Activated naive CD4-positive, alpha-beta T cell (primary cell): ENCODE data around the gene MCTP1.

Experiments used
- DNase-seq, 4 experiments: peaks; one replicate each; lab custom pipeline; 2025; lab: John Stamatoyannopoulos, UW

The MCTP1 gene

DNA sequence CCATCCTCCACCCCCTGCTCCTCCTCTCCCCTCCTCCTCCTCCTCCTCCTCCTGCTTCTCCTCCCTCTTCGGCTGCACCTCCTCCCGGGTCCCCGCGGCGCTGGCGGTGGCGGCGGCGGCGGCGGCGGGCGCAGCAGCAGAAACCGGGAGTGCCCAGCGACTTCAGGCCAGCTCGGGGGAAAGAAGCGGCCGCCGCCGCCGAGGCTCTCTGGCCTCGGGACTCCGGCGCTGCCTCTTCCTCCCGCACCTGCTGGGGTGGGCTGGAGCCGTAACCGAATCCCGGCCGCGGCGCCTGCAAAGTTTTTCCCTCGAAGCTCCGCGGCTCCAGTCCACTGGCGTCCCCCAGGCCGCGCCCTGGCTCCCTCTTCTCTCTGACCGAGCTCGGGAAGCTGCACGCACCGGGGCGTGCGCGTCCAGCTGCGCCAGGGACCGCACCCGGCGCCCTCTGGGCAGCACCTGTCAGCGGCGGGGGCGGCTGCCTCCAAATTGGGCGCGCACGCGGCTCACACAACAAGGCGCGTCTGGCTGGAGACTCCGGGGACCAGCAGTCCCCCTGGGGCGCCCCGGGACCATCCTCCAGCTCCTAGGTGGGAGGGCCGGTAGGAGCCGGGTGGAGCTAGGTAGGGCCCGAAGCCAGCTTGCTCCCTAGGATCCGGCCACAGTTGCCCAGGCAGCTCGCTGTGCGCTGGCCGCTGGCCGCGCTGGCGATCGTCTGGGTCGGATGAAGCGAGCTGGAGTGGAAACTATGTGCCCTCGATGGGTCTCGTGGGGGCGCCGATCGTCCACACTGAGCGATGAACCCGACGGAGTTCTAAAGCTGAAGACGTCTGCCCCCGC is at the start of gene MCTP1:
Gene MCTP1, minus strand, starts transcription at position 523 of the 837 bp plus-strand sequence.
- DNase-seq: no peak

DNA sequence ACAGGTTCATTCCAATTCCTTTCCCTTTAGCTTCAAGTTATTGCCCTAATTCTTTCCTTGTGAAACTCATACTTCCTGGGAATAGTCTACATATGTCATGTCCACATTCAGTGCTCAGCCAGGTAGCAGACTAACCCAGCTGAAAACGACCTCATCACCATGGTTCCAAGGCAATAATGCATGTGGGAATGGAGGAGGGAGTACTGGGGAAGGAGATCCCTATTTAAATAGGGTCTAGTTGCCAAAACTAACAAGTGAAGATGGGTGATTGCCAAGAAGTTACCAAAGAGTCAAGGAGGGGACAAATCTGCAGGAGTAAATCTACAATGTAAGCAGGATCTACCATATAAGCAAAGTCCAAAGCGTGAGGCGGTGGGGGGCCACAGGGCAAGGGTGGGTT is 47.3 kb upstream of the MCTP1 start:
- DNase-seq: no peak

DNA sequence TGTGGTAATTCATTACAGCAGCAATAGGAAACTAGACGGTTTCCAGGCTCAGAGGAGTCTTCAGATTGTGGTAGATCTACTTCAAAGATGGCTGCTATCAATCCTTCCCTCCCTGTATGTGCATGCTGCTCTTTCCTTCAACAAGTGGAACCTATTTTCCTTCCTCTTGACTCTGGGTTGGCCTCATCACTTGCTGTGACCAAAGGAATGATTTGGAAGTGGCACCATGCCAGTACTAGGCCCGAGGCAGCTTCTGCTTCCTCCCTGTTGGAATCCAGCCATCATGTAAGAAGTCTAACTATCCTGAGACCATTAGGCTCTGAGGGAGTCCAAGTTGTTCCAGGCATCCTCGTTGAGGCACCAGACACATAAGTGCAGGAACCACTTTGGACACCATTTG is 46.5 kb upstream of the MCTP1 start:
- DNase-seq: no peak

DNA sequence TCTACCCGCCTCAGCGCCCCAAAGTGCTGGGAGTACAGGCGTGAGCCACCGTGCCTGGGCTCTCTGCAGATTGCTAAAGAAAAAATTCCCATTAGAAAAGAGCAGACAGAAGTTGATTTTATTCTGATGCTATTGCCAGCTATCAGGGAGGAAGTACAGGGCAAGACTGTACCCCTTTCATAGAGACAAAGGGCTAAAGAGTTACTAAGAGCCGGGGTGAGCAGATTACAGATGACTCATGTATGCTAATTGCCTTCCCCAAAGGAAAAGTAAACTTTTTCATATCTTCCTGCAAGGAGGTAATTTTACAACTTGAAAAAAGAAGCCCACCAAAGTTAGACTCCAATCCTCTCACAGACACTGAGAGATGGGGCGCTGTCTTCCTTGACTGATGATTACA is 42.3 kb upstream of the MCTP1 start:
- no peak for DNase-seq

DNA sequence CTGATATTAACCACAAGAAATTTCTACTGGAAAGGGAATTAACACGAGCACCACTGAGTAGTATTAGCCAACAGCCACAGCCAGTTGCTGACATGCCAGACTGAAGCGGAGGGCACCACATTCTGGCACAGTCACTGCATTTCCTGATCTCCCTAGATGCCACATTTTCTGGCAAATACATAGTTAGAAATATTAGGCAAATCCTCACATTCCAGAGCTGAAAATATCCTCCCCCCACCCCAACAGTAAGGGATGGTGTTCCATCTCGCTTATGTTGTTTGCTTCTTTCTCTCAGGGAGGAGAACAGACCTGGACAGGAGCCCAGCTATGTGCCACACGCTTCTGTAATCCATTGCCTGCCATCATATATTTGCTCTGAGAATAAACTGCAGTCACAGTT is 32.8 kb upstream of the MCTP1 start:
- no peak for DNase-seq

DNA sequence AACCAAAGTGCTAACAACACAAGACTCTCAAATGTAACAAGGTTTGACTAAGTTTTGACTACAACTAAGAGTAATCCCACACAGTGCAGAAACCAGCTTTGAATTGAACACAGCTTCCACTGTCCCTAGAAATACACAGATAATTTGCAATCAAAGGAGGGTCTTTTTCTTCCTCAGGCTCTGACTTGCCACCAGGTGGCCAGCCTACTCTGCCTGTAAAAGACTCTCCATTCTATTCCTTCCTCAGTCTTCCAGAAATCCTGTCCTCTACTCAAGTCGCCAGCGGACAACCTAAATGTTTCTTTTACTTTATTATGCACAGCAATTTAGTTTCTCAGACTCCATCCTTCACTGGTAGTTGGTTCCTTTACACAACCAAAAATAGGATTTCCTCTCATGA is 32.2 kb upstream of the MCTP1 start:
- no peak for DNase-seq

DNA sequence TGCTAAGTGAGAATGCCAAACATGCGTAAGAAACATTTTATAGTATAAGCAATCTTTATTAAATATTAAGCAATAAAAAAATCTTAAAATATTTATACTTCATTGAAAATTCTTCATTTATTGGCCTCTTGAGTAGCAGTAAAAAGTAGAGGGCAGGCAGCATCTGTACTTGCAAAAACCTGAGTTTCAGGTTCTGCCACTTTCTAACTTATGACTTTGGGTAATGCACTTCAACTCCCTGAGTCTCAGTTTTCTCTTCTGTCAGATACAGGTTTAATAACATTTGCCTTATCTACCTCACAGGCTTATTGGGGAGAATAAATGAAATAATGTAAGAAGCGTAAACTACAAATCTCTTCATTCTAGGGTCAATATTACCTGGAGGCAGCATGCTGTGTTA is 19.8 kb upstream of the MCTP1 start:
- no peak for DNase-seq

DNA sequence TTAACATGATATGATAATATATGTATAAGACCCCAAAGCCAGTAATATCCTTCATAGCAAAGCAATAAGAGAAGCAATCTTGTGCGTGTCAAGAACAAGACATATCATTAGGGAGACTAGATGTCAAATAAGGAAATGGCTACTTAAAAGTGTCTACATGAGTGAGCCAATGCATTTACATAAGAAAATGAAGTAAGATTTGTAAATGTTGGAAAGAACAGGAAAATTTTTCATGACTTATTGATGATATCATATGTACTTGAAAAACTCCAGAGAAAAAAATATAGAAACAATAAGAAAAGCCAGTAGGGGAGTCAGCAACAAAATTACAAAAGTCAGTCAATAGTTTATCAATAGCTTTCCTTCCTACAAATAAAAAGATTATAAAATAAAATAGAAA is 13.8 kb upstream of the MCTP1 start:
- DNase-seq: no peak

DNA sequence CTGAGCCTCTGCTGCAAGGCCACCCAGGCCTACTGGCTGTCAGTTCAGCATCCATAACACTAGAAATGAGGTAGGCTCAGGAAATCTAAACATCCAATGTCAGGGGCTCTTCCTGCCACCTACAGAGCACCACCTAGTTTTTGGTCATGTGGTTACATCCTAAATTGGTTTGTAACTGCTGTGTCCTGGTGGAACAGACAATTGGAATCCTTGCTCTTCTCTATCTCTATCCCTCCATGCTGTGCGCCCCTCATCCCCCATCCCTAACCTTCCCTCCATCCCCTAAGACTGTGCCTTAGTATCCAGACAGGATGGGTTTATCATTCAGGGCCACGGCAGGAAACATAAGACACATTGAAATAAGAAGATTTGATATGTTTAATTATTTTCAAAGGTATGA is 11.4 kb upstream of the MCTP1 start:
- no peak for DNase-seq

DNA sequence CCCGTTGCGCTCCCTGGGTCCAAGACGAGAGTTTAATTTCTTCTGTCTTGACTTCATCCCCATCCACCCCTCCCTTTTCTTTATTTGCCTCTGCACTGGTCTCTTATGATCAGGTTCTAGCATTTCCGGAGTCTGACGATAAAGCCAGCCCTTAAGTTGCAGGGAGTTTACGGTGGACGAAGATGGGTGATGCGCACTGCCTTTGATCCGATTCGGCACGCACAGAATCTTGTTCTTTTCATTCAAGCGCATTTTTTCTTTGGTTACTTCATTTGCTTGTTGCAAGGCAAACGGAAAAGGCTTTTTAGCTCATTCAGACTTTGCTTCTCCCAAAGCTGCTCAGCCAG is 488 bp upstream of the MCTP1 start:
- no peak for DNase-seq

DNA sequence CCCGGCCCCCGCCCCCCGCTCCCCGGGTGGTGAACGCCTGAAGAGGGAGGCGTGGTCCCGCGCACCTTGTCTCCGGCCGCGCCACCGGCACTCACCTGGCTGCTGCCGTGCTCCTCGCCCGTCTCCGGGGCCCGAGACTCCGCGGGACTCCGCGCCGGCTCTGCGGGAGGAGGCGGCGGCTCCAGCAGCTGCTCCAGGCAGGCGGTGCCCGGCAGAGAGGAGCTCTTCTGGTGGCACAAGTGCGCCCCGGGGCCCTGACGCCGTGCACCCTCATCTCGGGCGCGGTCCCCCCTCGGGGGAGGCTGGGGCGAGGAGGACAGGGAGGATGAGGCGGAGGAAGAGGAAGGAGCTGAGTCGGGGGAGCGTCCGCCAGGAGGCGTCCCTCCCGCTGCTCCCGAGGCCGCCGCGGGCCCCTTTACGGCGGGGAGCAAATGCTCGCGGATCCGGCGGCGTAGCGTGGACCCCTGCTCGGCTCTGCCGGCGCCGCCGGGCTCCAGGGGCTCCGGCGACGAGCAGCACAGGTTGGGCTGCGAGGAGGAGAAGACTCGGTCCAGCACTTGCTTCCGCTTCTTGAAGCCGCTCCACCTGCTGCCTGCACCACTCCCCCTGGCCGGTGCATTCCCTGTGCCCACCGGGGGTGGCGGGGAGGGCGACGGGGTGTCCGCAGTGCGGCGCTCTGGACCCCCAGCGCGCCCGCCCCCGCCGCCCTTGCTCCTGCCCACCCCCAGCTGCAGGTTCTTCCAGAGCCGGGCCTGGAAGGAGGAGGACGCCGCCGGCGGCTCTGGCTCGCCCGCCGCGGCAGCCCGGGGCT is 928 bp downstream of the MCTP1 start:
- no peak for DNase-seq

DNA sequence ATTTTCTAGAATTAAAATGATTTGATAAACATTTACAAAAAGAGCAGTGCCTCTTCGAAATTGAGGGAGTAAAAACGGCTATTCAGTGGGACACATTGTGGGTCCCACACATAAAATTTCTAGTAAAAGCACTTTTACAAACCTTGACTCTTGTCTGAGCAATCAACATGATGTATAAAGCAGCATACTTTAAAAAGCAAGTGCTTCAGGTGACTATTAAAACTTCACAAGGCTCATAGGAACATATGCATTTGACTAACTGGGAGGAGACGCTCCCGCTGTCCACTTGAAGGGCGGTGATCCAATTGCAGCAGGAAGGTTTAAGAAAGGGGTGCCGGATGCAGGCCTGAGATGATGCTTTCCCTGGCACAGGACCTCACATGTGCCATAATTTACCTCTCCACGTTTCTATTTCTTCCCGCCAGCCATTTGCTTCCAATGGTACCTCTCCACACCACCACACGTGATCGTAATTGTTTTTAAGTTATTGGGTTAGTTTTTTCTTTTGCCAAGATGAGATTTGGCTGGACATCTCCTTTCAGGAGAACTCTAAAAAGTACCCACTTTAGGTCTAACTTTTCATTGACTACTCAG is 1.8 kb downstream of the MCTP1 start:
- DNase-seq: no peak

DNA sequence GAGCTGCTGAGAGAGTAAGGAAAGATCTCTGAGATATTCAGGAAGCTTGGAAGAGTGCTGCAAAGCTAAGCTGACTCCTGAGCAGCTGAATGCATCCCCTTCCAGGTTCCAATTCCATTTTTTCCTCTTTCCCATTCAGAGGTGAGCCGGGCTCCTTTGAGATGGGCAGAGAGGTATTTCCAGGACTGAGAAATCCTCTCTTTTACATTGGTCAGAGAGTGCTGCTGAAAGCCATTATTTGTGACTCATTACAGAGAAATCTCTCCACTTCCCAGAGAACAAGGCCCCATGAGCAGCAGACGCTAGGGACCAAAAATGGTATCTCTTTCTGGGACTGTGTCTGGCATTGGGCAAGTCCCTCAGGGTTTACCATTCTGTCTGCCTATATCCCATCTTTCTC is 3.7 kb downstream of the MCTP1 start:
- DNase-seq: no peak

DNA sequence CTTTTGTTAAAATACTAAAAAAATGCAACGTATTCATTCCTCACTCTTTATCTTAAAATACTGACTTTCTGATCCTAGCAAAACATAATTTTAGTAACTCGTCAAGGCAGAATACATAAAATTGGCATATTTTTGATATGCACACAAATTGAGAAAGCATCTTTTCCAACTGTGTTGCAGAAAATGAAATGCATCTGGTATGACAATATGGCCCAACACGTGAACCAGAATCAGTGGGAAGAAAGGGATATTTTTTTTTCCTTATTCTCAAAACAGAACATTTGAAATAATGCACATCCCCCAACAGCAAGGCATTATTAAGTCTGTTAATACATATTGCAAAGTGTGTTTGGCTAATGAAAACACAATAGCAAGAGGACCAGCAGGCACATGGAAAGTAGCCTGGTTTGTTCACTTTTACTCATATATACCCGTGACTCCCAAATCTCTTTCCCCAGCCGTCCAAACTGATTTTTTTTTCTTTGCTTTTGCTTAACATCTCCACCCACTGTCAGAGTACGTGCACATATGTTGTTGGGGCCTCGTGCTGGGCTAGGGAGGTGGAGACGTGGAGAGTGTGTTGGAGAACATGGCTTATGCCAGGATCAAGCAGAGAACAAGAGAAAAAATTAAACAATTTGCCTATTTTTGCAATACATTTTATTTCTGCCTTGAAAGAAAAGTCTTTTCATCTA is 4.3 kb downstream of the MCTP1 start:
- DNase-seq: no peak

DNA sequence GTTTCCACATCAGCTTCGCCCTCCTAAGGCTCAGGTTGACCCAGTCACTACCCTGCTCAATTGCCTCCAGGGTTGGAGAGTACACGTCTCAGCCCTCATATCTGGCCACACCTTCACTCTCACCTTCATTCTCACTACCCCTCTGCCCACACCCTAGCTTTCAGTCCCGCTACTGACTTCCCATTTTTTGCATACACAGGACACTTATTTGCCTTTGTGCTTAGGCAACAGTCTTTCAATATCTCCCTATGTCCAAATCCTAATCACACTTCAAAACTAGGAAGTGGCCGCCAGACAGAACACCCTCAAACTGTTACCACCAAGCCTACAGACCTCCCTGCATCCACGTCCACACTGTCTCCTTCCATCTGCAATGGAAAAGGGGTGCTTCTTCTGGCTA is 10.9 kb downstream of the MCTP1 start:
- DNase-seq: no peak

DNA sequence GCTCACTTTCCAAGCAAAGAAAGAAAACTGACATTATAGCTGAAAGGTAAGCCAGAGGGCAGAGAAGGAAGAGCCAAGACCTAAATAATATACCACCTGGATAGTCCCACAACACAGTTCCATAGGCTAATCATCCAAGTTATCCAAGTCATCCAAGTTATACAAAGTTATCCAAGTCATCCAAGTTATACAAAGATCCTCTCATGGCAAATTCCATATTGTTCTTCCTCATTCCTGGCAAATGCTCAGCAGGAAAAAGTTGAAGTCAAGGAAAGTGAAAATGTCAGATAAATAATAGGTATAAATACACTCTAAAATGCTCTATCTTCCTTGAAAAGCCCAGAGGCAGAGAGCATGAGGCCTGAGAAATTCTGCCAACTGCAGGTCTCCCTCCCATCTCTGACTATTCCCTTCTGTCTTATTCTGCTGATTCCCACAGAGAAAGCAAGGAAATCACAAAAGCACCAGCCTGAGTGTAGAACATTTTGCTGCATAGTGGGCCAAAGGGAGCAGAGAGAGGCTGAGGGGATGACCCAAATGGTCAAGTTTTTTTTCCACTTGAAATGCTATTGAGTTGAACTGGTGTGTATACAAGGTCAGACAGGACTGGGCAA is 12.5 kb downstream of the MCTP1 start:
- DNase-seq: no peak

DNA sequence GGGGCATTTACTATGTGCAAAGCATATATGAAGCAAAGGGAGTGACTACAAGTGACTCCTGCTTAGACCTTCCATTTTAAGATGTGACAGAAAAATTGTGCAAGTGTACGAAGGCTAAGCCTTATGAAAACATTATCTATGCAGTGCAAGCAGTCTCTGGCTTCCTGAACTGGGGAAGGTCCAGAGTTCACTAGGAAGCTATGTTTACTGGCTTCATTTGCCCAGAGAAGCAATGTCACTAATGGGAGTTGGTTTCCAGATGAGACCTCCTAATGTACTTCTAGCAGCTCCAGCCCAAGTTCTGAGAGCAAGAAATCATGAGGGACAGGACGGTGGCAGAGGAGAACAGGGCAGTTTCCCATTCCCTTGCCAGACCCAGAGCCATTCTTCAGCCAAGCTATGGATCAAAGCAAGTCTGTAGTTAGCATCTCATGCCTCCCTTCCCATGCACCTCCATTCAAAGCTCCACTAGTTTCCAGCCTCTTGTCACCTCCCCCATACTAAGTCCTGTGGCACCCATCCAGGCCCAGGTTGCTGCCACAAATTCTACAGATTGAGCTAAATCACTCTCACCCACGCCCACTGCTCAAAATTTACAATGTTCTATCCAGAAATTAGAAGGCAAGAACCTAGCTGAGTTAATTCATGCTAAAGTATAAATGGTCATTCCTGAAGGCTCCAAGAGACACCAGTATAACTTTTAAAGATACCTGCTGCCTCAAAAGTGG is 21.8 kb downstream of the MCTP1 start:
- no peak for DNase-seq

DNA sequence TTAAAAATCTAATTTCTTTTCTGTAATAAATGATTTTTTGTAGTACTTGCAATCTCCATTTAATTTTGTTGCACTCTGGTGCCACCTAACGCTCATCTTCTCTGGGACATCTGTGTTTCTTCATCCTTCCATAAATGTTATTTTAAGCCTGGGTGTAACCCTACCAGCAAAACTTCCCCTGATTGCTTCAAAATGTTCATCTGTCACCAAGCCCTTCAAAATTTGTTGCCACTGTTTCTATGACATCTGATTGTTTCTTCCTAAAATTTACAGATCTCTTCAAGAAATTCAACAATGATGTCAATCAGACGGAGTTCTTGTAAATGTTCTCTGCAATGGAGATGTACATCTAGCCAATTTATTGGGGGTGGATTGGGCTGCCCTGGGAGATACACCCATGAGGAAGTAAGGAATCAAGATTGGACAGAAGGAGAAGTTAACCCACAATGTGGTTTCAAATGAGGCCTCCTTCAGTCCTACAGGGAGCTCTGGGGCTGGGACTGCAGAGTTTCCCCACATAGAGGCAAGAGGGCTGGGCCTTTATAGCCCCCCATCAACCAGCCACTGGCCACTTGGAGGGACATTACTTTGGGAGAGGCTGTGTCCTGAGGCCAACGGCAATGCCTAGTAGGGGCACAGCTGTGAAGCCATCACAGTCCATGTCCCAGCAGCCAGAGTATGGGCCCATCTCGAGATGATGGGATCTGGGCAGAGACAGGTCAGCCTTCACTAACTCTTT is 23.3 kb downstream of the MCTP1 start:
- no peak for DNase-seq

DNA sequence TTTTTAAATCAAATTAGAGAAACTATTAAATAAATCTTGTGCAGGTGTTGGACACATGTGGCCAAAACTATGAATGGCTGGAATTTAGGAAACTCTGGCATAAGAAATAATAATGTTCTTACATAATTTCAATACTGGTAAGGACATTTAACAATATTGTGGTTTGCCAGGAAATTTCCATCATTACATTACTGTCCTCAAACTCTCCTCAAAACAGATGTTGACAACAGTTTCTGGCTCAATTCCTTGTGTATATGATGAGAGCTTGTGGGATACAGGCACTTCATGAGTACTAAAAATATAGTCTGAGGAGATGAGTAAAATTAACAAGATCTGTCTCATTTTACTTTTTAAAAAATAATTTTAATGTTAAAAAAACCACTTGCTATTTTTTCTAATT is 27.9 kb downstream of the MCTP1 start:
- no peak for DNase-seq

DNA sequence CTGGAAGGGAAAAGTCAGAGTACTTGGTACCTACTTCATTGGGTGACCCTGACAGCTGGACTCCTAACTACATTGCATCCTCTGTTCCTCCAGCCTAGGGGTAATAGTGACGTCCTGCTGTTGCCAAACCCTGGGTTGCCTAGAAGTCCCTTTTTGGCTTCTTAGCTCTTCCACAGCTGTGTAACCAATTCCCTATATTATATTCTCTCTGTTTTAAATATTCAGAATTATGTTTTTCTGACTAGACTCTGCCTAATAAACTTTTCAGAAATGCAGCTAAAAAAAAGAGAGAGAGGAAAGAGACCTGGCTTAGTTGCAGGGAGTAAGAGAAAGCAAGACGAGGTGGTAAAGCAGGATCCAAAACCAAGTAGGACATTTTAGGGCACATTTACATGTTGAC is 28.4 kb downstream of the MCTP1 start:
- no peak for DNase-seq

DNA sequence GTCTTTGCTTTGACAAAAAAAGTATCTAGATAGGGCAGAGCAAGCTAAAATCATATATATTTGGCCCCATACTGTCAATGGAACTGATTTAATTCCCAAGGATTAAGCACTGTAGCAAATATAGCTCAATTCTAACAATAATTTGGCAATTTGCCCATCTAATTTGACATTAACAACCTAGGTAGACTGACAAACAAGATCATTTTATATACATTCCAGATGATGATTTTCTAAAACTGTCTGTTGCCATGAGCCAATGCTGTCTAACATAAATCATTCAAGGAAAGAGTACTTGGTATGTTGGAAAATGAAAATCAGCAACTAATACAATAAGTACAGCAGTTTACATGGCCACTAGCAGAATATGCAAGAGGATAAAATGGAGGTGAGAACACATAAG is 32.1 kb downstream of the MCTP1 start:
- DNase-seq: no peak
